IPS-18c (cell line): ENCODE measurements around the gene ARAP1.
A peak's percentile ranks its signal among the peaks of the same experiment; 100 is the strongest.

Experiments used
- H3K4me3 ChIP-seq: 2 replicates; pipeline ENCODE4 v1.7.0; 2013; ENCODE audit warnings: low read depth, mild to moderate bottlenecking, low read length, moderate library complexity; ENCODE audit not compliant: insufficient read depth
- H3K9me3 ChIP-seq: one replicate; pipeline ENCODE4 v1.6.1; 2013; ENCODE audit warnings: mild to moderate bottlenecking, low read length, moderate library complexity; ENCODE audit not compliant: control insufficient read depth, insufficient read depth

The ARAP1 gene

GRCh38 chr11:72769680-72770079 lies 17.5 kb upstream of the ARAP1 start:
- Histone ChIP-seq H3K4me3 (no peak overlapping the region), H3K9me3 (no peaks in the 10 kb centered on the region)

GRCh38 chr11:72768581-72768980 lies 16.4 kb upstream of the ARAP1 start:
- Histone ChIP-seq H3K4me3 (no peak overlapping the region; the same call in 1 of the 2 replicates), H3K9me3 (no peaks in the 10 kb centered on the region)

GRCh38 chr11:72767203-72768062 lies 15.2 kb upstream of the ARAP1 start:
- no peaks in the 10 kb centered on the region for H3K9me3 ChIP-seq
- H3K4me3 ChIP-seq: no peak overlapping the region

- no peak overlapping the region for H3K4me3 ChIP-seq
- H3K9me3 ChIP-seq: no peaks in the 10 kb centered on the region
Observed at GRCh38 chr11:72766152-72766902, 14.1 kb upstream of the ARAP1 start.

- Histone ChIP-seq H3K9me3 (no peaks in the 10 kb centered on the region), H3K4me3 (no peak overlapping the region)
Observed at GRCh38 chr11:72764503-72764902, 12.3 kb upstream of the ARAP1 start.

GRCh38 chr11:72763823-72764222 lies 11.6 kb upstream of the ARAP1 start:
- H3K9me3 ChIP-seq: no peaks in the 10 kb centered on the region
- 0 out of 2 replicates have a peak overlapping the region, but pooled peaks have one; percentile 15 for H3K4me3 ChIP-seq

- H3K4me3 ChIP-seq: no peak overlapping the region
- no peaks in the 10 kb centered on the region for H3K9me3 ChIP-seq
Observed at GRCh38 chr11:72762641-72763304, 10.6 kb upstream of the ARAP1 start.

DNA sequence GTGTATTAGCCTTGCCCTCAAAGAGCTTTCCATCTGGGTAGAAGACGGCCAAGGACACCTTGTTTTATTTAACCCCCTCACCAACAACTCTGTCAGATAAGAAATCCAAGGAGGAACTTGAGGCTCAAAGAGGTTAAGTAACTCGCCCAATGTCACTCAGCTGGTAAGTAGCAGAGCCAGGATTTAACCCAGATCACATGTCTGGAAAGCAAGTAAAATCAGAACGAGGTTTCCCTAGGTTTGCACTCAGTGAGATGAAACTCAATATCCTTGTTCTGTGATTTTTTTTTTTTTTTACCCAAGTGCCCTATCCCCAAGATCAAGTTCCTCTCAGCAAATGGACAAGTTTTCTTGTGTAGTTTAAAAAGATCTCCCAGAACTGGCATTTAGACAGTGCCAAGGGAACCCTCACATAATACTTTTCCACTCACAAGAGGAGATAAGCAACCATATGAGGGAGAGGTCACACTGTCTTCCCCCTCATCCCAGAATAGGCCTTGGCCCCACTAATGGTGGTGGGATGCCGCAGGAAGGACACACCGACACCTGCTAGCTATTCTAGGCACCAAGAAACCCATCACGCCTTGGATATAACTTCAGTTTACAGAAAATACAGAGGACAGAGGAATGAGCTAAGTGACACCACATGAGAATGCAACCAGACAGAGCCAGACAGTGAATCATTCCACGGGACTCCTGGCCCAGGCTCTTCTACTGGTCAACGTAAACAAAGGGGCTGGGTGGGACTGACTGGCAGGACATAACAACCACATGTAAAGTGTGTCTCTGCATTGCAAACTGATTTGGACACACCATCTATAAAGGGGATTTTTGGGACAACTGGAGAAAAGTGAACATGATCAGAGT lies 8.6 kb upstream of the ARAP1 start:
- Histone ChIP-seq H3K9me3 (no peaks in the 10 kb centered on the region), H3K4me3 (no peak overlapping the region)

GRCh38 chr11:72759468-72759985 lies 7.3 kb upstream of the ARAP1 start:
- H3K9me3 ChIP-seq: no peaks in the 10 kb centered on the region
- no peak overlapping the region for H3K4me3 ChIP-seq

- no peaks in the 10 kb centered on the region for H3K9me3 ChIP-seq
- no peak overlapping the region for H3K4me3 ChIP-seq
Observed at GRCh38 chr11:72758690-72759389, 6.6 kb upstream of the ARAP1 start.

DNA sequence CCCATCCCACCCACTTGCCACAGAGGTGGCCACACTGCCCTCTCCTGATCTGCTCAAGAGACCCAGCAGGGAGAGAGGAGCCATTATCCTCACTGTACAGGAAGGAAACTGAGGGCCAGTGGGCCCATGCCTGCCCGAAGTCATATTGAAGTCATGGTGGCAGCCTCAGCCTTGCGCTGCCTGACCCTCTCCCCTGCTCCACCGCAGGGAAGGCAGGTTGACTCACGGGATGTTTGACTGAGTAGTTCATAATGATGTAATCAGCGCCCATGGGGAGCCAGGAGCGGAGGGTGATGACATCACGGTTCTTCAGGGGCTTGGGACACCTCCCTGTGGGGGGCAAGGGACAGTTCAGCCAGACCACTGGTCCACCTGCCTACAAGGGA lies 6.1 kb upstream of the ARAP1 start:
- Histone ChIP-seq H3K9me3 (no peaks in the 10 kb centered on the region), H3K4me3 (no peak overlapping the region)

- H3K4me3 ChIP-seq: no peak overlapping the region
- H3K9me3 ChIP-seq: no peaks in the 10 kb centered on the region
Observed at GRCh38 chr11:72755713-72756285, 3.6 kb upstream of the ARAP1 start.

- no peaks in the 10 kb centered on the region for H3K9me3 ChIP-seq
- H3K4me3 ChIP-seq: no peak overlapping the region
Observed at GRCh38 chr11:72754544-72755155, 2.4 kb upstream of the ARAP1 start.

DNA sequence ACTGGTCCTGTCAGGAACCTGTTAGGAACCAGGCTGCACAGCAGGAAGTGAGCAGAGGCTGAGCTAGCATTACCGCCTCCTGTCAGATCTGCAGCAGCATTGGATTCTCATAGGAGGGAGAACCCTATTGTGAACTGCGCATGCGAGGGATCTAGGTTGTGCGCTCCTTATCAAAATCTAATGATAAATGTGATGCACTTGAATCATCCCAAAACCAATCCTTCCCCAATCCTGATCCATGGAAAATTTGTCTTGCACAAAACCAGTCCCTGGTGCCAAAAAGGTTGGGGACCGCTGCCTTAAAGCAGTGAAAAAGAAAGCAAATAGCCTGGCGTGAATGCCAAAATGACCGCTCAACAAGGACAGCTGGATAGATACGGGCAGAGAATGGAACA lies 1.9 kb upstream of the ARAP1 start:
- H3K4me3 ChIP-seq: no peak overlapping the region
- no peaks in the 10 kb centered on the region for H3K9me3 ChIP-seq

- no peaks in the 10 kb centered on the region for H3K9me3 ChIP-seq
- no peak overlapping the region for H3K4me3 ChIP-seq
Observed at GRCh38 chr11:72753341-72754148, 1.3 kb upstream of the ARAP1 start.
